IMR-90 (cell line): ENCODE results near the gene ARPC1A.

Source experiments
- BHLHE40 ChIP-seq: fragments of 150-350 bp; IDR thresholded peaks from 2 replicates; pipeline ENCODE4 v1.6.1; 2016; ENCODE audit warnings: mild to moderate bottlenecking, low read depth, low read length
- CEBPB ChIP-seq: IDR thresholded peaks from 2 replicates; pipeline ENCODE4 v1.6.1; 2012; ENCODE audit warnings: low read depth, low read length, improper control_type of control experiment
- CHD1 ChIP-seq: IDR thresholded peaks from 2 replicates; pipeline ENCODE4 v1.6.1; 2012; ENCODE audit warnings: low read depth, low read length, improper control_type of control experiment
- FOS ChIP-seq: fragments of 150-350 bp; IDR thresholded peaks from 2 replicates; pipeline ENCODE4 v1.6.1; 2016; ENCODE audit warnings: low read depth, low read length
- MAFK ChIP-seq: IDR thresholded peaks from 2 replicates; pipeline ENCODE4 v1.6.1; 2012; ENCODE audit warnings: low read depth, low read length, improper control_type of control experiment
- MAZ ChIP-seq: IDR thresholded peaks from 2 replicates; pipeline ENCODE4 v1.6.1; 2012; ENCODE audit warnings: low read depth, mild to moderate bottlenecking, low read length, improper control_type of control experiment, moderate library complexity, borderline replicate concordance
- NFE2L2 ChIP-seq: fragments of 150-350 bp; IDR thresholded peaks from 2 replicates; pipeline ENCODE4 v1.6.1; 2016; ENCODE audit warnings: low read depth, mild to moderate bottlenecking, low read length
- POLR2A ChIP-seq: IDR thresholded peaks from 2 replicates; pipeline ENCODE4 v1.6.1; 2012; ENCODE audit warnings: mild to moderate bottlenecking, low read depth, low read length
- RAD21 ChIP-seq: IDR thresholded peaks from 2 replicates; pipeline ENCODE4 v1.6.1; 2012; ENCODE audit warnings: low read length, improper control_type of control experiment
- RCOR1 ChIP-seq: IDR thresholded peaks from 2 replicates; pipeline ENCODE4 v1.6.1; 2012; ENCODE audit warnings: mild to moderate bottlenecking, low read length, improper control_type of control experiment; ENCODE audit not compliant: insufficient replicate concordance
- SMC3 ChIP-seq: fragments of 150-350 bp; IDR thresholded peaks from 2 replicates; pipeline ENCODE4 v1.6.1; 2016; ENCODE audit warnings: low read depth, mild to moderate bottlenecking, antibody characterized with exemption, low read length, moderate library complexity
- USF2 ChIP-seq: fragments of 150-350 bp; IDR thresholded peaks from 2 replicates; pipeline ENCODE4 v1.6.1; 2017; ENCODE audit warnings: mild to moderate bottlenecking, antibody characterized with exemption, low read length, low read depth
- TF ChIP-seq, protein P1 (sequence below): conservative IDR thresholded peaks from 2 replicates; pipeline ENCODE4 v1.5.1; 2012; ENCODE audit warnings: mild to moderate bottlenecking, low read depth, low read length, improper control_type of control experiment

GRCh38 chr7:99309111-99309510 is 16.6 kb upstream of the ARPC1A start:
- TF ChIP-seq, protein P1, sequence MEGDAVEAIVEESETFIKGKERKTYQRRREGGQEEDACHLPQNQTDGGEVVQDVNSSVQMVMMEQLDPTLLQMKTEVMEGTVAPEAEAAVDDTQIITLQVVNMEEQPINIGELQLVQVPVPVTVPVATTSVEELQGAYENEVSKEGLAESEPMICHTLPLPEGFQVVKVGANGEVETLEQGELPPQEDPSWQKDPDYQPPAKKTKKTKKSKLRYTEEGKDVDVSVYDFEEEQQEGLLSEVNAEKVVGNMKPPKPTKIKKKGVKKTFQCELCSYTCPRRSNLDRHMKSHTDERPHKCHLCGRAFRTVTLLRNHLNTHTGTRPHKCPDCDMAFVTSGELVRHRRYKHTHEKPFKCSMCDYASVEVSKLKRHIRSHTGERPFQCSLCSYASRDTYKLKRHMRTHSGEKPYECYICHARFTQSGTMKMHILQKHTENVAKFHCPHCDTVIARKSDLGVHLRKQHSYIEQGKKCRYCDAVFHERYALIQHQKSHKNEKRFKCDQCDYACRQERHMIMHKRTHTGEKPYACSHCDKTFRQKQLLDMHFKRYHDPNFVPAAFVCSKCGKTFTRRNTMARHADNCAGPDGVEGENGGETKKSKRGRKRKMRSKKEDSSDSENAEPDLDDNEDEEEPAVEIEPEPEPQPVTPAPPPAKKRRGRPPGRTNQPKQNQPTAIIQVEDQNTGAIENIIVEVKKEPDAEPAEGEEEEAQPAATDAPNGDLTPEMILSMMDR, result no peak
- no peak for TF ChIP-seq POLR2A
- no peak for TF ChIP-seq FOS
- TF ChIP-seq MAZ, result no peak
- TF ChIP-seq NFE2L2, result no peak
- TF ChIP-seq MAFK, result no peak
- TF ChIP-seq RCOR1, result no peak
- no peak for TF ChIP-seq BHLHE40
- TF ChIP-seq CEBPB, result no peak
- no peak for TF ChIP-seq RAD21
- TF ChIP-seq CHD1, result no peak
- TF ChIP-seq SMC3, result no peak
- no peak for TF ChIP-seq USF2
